SU-DHL-6 (cell line): ENCODE data around the gene C1QTNF5.

Source experiments
- H2AFZ ChIP-seq: fragments of 200-600 bp; sonication (generic); 2 replicates; pipeline ENCODE4 v1.6.1; 2014; ENCODE audit warnings: low read depth, mild to moderate bottlenecking, moderate library complexity, mixed read lengths, antibody characterized with exemption, low read length; ENCODE audit not compliant: severe bottlenecking
- H3F3A ChIP-seq: fragments of 200-600 bp; shearing (Covaris generic); 2 replicates; pipeline ENCODE4 v1.6.0; 2016; ENCODE audit warnings: antibody characterized with exemption, mild to moderate bottlenecking; ENCODE audit not compliant: insufficient read depth
- H3K27ac ChIP-seq: fragments of 200-600 bp; sonication (generic); 2 replicates; pipeline ENCODE4 v1.5.1; 2016; ENCODE audit warnings: low read depth, mild to moderate bottlenecking, low read length, moderate library complexity, mixed read lengths
- H3K27me3 ChIP-seq: fragments of 200-600 bp; sonication (generic), shearing (Covaris generic); 2 replicates; pipeline ENCODE4 v1.6.0; 2014; ENCODE audit warnings: mild to moderate bottlenecking, low read length
- H3K36me3 ChIP-seq: fragments of 200-600 bp; sonication (generic); 2 replicates; pipeline ENCODE4 v1.6.1; 2014; ENCODE audit warnings: mild to moderate bottlenecking, low read length, mixed read lengths
- H3K4me2 ChIP-seq: fragments of 300-600, 200-600 bp; shearing (Covaris generic), sonication (generic); 2 replicates; pipeline ENCODE4 v1.6.0; 2014; ENCODE audit warnings: low read length, low read depth, mild to moderate bottlenecking; ENCODE audit not compliant: poor library complexity, severe bottlenecking
- H3K4me3 ChIP-seq: fragments of 200-600 bp; sonication (generic); 2 replicates; pipeline ENCODE4 v1.5.1; 2014; ENCODE audit warnings: antibody characterized with exemption, low read length, mild to moderate bottlenecking, mixed read lengths; ENCODE audit not compliant: insufficient read depth, poor library complexity, severe bottlenecking
- H3K79me2 ChIP-seq: fragments of 200-600 bp; sonication (generic); 2 replicates; pipeline ENCODE4 v1.6.1; 2014; ENCODE audit warnings: mild to moderate bottlenecking, low read length, moderate library complexity; ENCODE audit not compliant: insufficient read depth
- H3K9ac ChIP-seq: fragments of 200-600 bp; sonication (generic); 2 replicates; pipeline ENCODE4 v1.7.0; 2014; ENCODE audit warnings: mild to moderate bottlenecking, low read length
- H3K9me2 ChIP-seq: fragments of 200-600 bp; sonication (generic); replicated peaks from 2 replicates; pipeline ENCODE4 v1.6.1; 2014; ENCODE audit warnings: low read length; ENCODE audit not compliant: insufficient read depth
- H3K9me3 ChIP-seq: fragments of 200-600 bp; sonication (generic); 2 replicates; pipeline ENCODE4 v1.6.1; 2014; ENCODE audit warnings: low read length, mixed read lengths; ENCODE audit not compliant: insufficient read depth
- H4K20me1 ChIP-seq: fragments of 200-600 bp; sonication (generic); 2 replicates; pipeline ENCODE4 v1.6.1; 2014; ENCODE audit warnings: low read depth, mild to moderate bottlenecking, antibody characterized with exemption, low read length, moderate library complexity, mixed read lengths
- EZH2phosphoT487 ChIP-seq: fragments of 200-600 bp; sonication (generic), shearing (Covaris generic); conservative IDR thresholded peaks from 2 replicates; pipeline ENCODE4 v1.6.1; 2018; ENCODE audit warnings: mild to moderate bottlenecking, antibody characterized with exemption, low read length, moderate library complexity, mixed read lengths
- TF ChIP-seq, protein P1 (sequence below): fragments of 200-600 bp; sonication (generic); IDR thresholded peaks from one replicate; pipeline ENCODE4 v1.5.1; 2017; ENCODE audit warnings: antibody characterized with exemption, mild to moderate bottlenecking, low read length, moderate library complexity; ENCODE audit not compliant: insufficient read depth, poor library complexity, severe bottlenecking

The C1QTNF5 gene

GRCh38 chr11:119335655-119336543 lies 4.8 kb downstream of the C1QTNF5 start:
- Histone ChIP-seq H3K36me3 (no peaks in the 10 kb centered on the region), H3K27me3 (no peaks in the 10 kb centered on the region), H3K9me2 (no peaks in the 10 kb centered on the region), H3K9me3 (no peaks in the 10 kb centered on the region), H3K4me2 (no peak overlapping the region), H3K4me3 (no peak overlapping the region), H2AFZ (no peak overlapping the region), H3F3A (peaks cover 4% of the 10 kb centered on the region; the same call in 1 of the 2 replicates), H3K27ac (no peak overlapping the region), H3K9ac (no peak overlapping the region), H3K79me2 (peaks cover 6% of the 10 kb centered on the region; the same call in 1 of the 2 replicates), H4K20me1 (no peaks in the 10 kb centered on the region)
- TF ChIP-seq, protein P1, sequence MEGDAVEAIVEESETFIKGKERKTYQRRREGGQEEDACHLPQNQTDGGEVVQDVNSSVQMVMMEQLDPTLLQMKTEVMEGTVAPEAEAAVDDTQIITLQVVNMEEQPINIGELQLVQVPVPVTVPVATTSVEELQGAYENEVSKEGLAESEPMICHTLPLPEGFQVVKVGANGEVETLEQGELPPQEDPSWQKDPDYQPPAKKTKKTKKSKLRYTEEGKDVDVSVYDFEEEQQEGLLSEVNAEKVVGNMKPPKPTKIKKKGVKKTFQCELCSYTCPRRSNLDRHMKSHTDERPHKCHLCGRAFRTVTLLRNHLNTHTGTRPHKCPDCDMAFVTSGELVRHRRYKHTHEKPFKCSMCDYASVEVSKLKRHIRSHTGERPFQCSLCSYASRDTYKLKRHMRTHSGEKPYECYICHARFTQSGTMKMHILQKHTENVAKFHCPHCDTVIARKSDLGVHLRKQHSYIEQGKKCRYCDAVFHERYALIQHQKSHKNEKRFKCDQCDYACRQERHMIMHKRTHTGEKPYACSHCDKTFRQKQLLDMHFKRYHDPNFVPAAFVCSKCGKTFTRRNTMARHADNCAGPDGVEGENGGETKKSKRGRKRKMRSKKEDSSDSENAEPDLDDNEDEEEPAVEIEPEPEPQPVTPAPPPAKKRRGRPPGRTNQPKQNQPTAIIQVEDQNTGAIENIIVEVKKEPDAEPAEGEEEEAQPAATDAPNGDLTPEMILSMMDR: no peak
- TF ChIP-seq EZH2phosphoT487: no peak

- no peaks in the 10 kb centered on the region for H3K36me3 ChIP-seq
- peak overlapping the region; percentile 54 for H3K4me2 ChIP-seq
- no peaks in the 10 kb centered on the region for H4K20me1 ChIP-seq
- H3K27me3 ChIP-seq: no peaks in the 10 kb centered on the region
- peaks cover 4% of the 10 kb centered on the region; the same call in 1 of the 2 replicates for H3F3A ChIP-seq
- H3K9ac ChIP-seq: peak overlapping the region; percentile 74
- H2AFZ ChIP-seq: no peak overlapping the region
- H3K27ac ChIP-seq: peak overlapping the region; percentile 21; the same call in 1 of the 2 replicates
- TF ChIP-seq, protein P1: no peak
- TF ChIP-seq EZH2phosphoT487: no peak
- H3K4me3 ChIP-seq: peak overlapping the region; percentile 50
- no peaks in the 10 kb centered on the region for H3K9me2 ChIP-seq
- peaks cover 6% of the 10 kb centered on the region; the same call in 1 of the 2 replicates for H3K79me2 ChIP-seq
- H3K9me3 ChIP-seq: no peaks in the 10 kb centered on the region
Measured at GRCh38 chr11:119335091-119335654, 5.5 kb downstream of the C1QTNF5 start.

DNA sequence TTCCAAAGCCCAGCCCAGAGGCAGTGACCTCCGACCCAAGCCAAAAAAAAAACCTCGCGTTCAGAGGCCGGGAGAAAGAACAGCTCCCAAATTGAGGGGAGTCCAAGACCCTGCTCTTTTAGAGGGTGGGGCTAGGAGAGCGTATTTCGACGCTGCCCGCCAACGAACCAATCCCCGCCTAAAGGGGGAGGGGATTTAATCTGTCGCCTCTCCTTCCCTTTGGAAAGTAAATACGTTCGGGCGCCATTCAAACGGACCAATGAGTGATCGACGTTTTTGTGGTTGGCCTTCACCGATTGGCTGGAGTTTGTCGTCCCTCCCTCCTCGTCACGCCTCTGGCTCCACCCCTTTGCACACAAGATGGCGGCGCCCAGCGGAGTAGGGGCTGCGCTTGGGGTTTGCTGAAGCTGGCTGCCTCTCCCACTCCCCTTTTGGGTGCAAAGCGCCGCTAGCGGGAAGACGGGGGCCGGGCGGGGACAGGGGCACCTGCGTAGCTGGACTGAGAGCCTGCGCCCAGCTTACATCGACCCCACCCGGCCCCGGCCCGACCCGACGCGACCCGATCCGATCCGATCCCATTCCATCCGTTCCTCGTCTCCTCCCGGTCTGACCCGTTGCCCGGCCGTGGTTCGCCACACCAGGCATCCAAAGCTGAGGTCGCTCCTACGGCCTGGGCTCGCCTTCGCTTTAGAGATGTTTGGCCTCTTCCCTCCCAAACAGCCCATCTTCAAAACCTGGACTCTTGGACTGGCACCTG lies 6.3 kb downstream of the C1QTNF5 start, which contains the start of gene RNF26:
Gene RNF26, plus strand, starts transcription at position 354 of the 757 bp plus-strand sequence. CDS start 596 bp downstream, outside the sequence.
- Histone ChIP-seq H3K4me3 (peak within 1 kb of the TSS; percentile 50), H3K27ac (peak within 1 kb of the TSS; percentile 30), H3K9me3 (no peaks in the 10 kb centered on the region), H3K79me2 (peaks cover 6% of the 10 kb centered on the region; the same call in 1 of the 2 replicates), H3K9me2 (no peaks in the 10 kb centered on the region), H3K9ac (peak within 1 kb of the TSS; percentile 74), H3K27me3 (no peaks in the 10 kb centered on the region), H3F3A (peaks cover 4% of the 10 kb centered on the region; the same call in 1 of the 2 replicates), H3K36me3 (no peaks in the 10 kb centered on the region), H4K20me1 (no peaks in the 10 kb centered on the region), H2AFZ (peak within 1 kb of the TSS; percentile 72), H3K4me2 (peak within 1 kb of the TSS; percentile 55)
- TF ChIP-seq, protein P1: no peak
- no peak for TF ChIP-seq EZH2phosphoT487
